Measurements from ENCODE around the gene NEMP1. TPM values are rescaled to one million over a fixed set of nuclear protein-coding genes. Genes with fewer than 3 reads are reported as not detected.
A peak's percentile ranks its signal among the peaks of the same experiment; 100 is the strongest.

Gene NEMP1
- total RNA-seq, 1 donor from 2014 or later: 19.7 TPM

DNA sequence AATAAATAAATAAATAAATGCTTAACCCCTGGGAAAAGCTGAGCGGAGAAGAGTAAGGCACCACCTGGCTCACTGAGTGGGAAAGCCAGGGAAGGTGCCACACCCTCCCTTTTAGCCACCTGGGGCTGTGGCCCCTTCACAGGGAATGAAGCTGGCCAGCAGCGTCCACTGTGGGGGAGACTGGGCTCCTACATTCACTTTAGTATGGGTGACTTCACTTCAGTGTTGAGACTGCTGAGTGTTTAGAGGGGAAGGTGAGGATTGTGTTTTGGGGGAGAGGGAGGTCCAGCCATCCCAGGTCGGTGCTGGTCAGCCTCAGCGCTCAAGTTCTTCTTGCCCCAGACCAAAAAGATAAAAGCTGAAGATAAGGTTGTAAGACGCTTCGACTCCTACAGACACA, 11.9 kb upstream of the NEMP1 start:
- peaks cover 66% of the 10 kb centered on the region for H3K4me1 Mint-ChIP-seq
- H3K9me3 Mint-ChIP-seq: no peaks in the 10 kb centered on the region
- H3K4me3 Mint-ChIP-seq: peak overlapping the region; percentile 96
- TF ChIP-seq, protein P1, sequence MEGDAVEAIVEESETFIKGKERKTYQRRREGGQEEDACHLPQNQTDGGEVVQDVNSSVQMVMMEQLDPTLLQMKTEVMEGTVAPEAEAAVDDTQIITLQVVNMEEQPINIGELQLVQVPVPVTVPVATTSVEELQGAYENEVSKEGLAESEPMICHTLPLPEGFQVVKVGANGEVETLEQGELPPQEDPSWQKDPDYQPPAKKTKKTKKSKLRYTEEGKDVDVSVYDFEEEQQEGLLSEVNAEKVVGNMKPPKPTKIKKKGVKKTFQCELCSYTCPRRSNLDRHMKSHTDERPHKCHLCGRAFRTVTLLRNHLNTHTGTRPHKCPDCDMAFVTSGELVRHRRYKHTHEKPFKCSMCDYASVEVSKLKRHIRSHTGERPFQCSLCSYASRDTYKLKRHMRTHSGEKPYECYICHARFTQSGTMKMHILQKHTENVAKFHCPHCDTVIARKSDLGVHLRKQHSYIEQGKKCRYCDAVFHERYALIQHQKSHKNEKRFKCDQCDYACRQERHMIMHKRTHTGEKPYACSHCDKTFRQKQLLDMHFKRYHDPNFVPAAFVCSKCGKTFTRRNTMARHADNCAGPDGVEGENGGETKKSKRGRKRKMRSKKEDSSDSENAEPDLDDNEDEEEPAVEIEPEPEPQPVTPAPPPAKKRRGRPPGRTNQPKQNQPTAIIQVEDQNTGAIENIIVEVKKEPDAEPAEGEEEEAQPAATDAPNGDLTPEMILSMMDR (IDR thresholded peaks at IDR 0.05; ENCODE audit: unreplicated experiment): no peak
- H3K27me3 Mint-ChIP-seq (ENCODE audit: low read depth): no peaks in the 10 kb centered on the region
- peaks cover 15% of the 10 kb centered on the region for H3K36me3 Mint-ChIP-seq
- H3K27ac Mint-ChIP-seq: peak overlapping the region; percentile 74
- DNase-seq (ENCODE audit: low spot score in 2 of 2, unreplicated experiment in 2 of 2): no peak

DNA sequence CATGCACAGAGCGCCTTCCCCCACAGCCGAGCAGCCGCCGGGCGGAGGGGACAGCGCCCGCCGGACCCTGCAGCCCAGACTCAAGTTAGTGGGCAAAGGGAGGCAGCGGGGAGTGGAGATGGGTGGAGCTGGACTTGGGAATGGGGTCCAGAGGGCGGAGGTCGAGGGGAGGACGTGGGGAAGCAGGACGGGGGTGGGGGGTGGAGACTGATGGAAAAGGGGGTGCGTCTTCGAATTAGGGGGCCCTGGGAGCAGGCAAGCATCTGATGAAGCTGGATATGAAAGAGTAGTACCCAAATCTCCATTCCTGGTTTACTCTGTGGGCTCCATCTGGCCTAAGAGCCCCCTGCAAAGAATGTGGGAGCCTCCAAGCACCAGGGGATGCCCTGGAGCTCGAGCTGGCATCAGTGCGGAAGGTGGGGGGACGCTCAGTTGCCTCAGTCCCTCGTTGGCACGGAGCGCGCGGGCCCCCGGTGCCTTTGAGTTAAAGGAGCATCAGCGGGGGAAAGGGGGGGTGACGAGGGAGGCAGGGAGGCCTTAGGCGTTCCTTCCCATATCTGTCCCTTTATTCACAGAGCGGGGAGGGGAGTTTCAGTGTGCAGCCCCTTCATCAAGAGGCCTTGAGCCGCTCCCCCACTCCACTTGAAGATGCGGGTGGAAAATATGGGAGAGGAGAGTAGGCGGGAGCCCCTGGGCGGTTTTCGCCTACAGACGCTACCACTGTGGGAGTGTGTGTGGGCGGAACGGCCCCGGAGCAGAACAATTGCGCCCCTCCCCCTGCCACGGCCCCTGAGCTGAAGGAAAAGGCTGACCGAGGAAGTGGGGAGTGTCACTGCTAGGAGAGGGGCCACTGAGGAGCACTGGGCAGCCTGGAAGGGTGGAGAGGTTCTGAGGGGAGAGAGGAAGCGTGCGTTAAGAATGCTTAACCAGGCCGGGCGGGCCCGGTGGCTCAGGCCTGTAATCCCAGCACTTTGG, 11.0 kb upstream of the NEMP1 start:
- Mint-ChIP-seq H3K4me3 (peak overlapping the region; percentile 96), H3K27ac (peak overlapping the region; percentile 98), H3K36me3 (peaks cover 13% of the 10 kb centered on the region), H3K4me1 (peaks cover 67% of the 10 kb centered on the region), H3K9me3 (no peaks in the 10 kb centered on the region), H3K27me3 (ENCODE audit: low read depth) (no peaks in the 10 kb centered on the region)
- TF ChIP-seq, protein P1 (IDR thresholded peaks at IDR 0.05; ENCODE audit: unreplicated experiment): no peak
- DNase-seq (ENCODE audit: low spot score in 2 of 2, unreplicated experiment in 2 of 2): peak in 1 of 2 experiments; percentile 67

DNA sequence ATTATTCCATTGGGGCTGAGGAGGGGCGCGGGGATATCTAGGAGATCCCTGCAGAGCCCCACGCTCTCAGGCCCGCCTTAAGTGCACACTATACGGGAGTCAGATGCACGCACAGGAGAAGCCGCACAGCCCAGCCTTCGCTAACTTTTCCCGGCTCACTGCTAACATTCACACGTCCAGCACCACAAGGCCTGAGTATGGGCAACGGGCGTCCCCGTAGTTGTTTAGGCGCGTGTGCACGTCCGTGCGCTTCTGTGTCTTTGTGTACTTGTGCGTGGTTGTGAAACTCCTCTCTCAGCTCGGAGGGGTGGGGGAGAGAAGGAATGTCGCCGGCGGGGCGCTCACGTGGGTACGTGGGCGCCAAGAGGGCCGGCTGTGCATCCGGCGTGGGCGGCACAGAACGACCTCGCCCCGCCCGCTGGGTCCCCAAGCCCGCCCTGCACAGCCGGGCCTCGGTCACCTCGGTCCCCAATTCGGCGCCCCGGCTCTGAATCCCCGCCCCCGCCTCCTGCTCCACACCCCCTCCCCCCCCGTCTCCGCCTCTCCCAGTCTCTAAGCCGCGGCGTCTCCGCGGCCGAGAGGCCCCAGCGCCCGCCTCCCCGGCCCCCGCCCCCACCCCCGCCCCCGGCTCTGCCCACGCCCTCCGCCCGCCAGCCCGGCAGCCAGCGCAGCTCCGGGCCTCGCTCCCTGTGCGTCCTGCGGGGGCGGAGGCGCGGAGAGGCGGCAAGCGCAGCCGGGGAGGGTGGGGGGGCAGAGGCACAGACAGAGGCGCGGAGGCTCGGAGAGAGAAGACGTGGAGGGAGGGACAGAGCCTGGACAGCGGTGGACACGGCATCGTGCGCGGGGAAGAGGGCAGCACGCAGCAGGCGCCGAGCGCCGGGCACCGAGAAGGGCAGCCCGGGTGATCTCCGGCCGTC, 10.0 kb upstream of the NEMP1 start, which contains the start of gene NAB2:
Gene NAB2 (plus strand): TSS at position 761 of the 917 bp plus-strand sequence. CDS start 158 bp downstream, outside the sequence.
- no peaks in the 10 kb centered on the region for H3K9me3 Mint-ChIP-seq
- H3K36me3 Mint-ChIP-seq: peaks cover 13% of the 10 kb centered on the region
- TF ChIP-seq, protein P1 (IDR thresholded peaks at IDR 0.05; ENCODE audit: unreplicated experiment): no peak
- no peaks in the 10 kb centered on the region for H3K27me3 Mint-ChIP-seq (ENCODE audit: low read depth)
- peak within 1 kb of the TSS; percentile 100 for H3K27ac Mint-ChIP-seq
- H3K4me3 Mint-ChIP-seq: peak within 1 kb of the TSS; percentile 96
- peak; percentile 85 to 90 for DNase-seq (ENCODE audit: low spot score in 2 of 2, unreplicated experiment in 2 of 2)
- H3K4me1 Mint-ChIP-seq: peaks cover 63% of the 10 kb centered on the region

DNA sequence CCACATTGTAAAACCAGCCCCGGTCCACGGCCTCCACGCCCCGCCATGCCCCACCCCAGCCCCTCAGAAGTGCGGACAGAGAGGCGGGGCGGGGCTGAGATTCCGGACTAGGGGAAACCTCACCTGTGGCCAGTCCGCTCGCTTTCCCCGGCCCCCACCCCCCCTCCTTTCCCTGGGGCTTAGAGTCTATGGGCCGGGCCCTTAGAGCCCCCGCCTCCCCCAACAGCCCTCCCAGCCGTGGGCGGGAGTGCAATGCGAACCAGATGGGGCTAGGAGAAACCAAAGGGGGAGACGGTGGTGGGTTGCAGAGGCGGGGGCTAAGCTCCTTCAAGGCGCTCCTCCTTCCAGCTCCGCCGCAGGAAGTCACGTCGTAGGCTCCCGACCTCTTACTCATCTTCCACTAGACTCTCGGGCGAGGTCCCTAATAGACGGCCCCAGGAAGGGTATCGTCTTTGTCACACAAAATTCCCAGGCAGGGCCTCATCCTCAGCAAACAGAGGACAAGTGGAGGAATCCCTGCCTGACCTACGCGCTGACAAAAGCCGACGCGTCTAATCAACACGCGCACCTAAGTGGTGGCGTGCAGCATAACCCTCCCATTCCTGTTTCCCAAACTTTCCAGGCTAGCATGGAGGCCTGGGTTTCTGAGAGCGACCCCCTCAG, 9.2 kb upstream of the NEMP1 start:
- peaks cover 16% of the 10 kb centered on the region for H3K36me3 Mint-ChIP-seq
- peak overlapping the region; percentile 100 for H3K27ac Mint-ChIP-seq
- H3K4me3 Mint-ChIP-seq: peak overlapping the region; percentile 79
- peaks cover 56% of the 10 kb centered on the region for H3K4me1 Mint-ChIP-seq
- no peaks in the 10 kb centered on the region for H3K9me3 Mint-ChIP-seq
- TF ChIP-seq, protein P1 (IDR thresholded peaks at IDR 0.05; ENCODE audit: unreplicated experiment): no peak
- peak; percentile 81 to 85 for DNase-seq (ENCODE audit: low spot score in 2 of 2, unreplicated experiment in 2 of 2)
- no peaks in the 10 kb centered on the region for H3K27me3 Mint-ChIP-seq (ENCODE audit: low read depth)

Measured in mesothelial cell of epicardium (in vitro differentiated cells).